Measurements from ENCODE around the gene UBE2J1. TPM values are rescaled to one million over a fixed set of nuclear protein-coding genes. Genes with fewer than 3 reads are reported as not detected.
"Not testable (repeated sequence)": the region's sequence is repeated elsewhere in the genome, so short reads cannot be mapped to it uniquely, and the experiment has no call there.

The UBE2J1 gene
- total RNA-seq, 1 experiment from 2014 or later: 33.1 TPM

- in situ Hi-C loops (cut with HindIII; ENCODE audit: low pct_unique_long_range_greater_than_20kb, low sequenced_read_pairs): no loop called here
- no peak for DNase-seq (ENCODE audit: low read depth)
Measured at GRCh38 chr6:89335164-89335563, 17.4 kb downstream of the UBE2J1 start.

- in situ Hi-C loops (cut with HindIII; ENCODE audit: low pct_unique_long_range_greater_than_20kb, low sequenced_read_pairs): no loop called here
Measured at GRCh38 chr6:89330910-89331309, 21.6 kb downstream of the UBE2J1 start.

GRCh38 chr6:89328976-89329375, 23.5 kb downstream of the UBE2J1 start:
- no peak for DNase-seq (ENCODE audit: low read depth)
- in situ Hi-C loops (cut with HindIII; ENCODE audit: low pct_unique_long_range_greater_than_20kb, low sequenced_read_pairs): no loop called here

More at GRCh38 chr6:89330910-89331309, 21.6 kb downstream of the UBE2J1 start:
- no peak for DNase-seq (ENCODE audit: low read depth)

- DNase-seq (ENCODE audit: low read depth): no peak
- in situ Hi-C loops (cut with HindIII; ENCODE audit: low pct_unique_long_range_greater_than_20kb, low sequenced_read_pairs): no loop called here
Measured at GRCh38 chr6:89324304-89324703, 28.2 kb downstream of the UBE2J1 start.

GRCh38 chr6:89323511-89323971, 29.0 kb downstream of the UBE2J1 start:
- no peak for DNase-seq (ENCODE audit: low read depth)
- in situ Hi-C loops (cut with HindIII; ENCODE audit: low pct_unique_long_range_greater_than_20kb, low sequenced_read_pairs): no loop called here

- peak; percentile 81 for DNase-seq (ENCODE audit: low read depth)
- in situ Hi-C loops (cut with HindIII; ENCODE audit: low pct_unique_long_range_greater_than_20kb, low sequenced_read_pairs): no loop called here
Measured at GRCh38 chr6:89321131-89321970, 31.2 kb downstream of the UBE2J1 start.

- no peak for DNase-seq (ENCODE audit: low read depth)
- in situ Hi-C loops (cut with HindIII; ENCODE audit: low pct_unique_long_range_greater_than_20kb, low sequenced_read_pairs): no loop called here
Measured at GRCh38 chr6:89320012-89320559, 32.4 kb downstream of the UBE2J1 start.

- in situ Hi-C loops (cut with HindIII; ENCODE audit: low pct_unique_long_range_greater_than_20kb, low sequenced_read_pairs): no loop called here
- DNase-seq (ENCODE audit: low read depth): no peak
Measured at GRCh38 chr6:89317067-89317466, 35.5 kb downstream of the UBE2J1 start.

GRCh38 chr6:89315249-89315885, 37.2 kb downstream of the UBE2J1 start, which contains the start of gene GABRR2:
Gene GABRR2, minus strand, starts transcription at chr6:89315299. Its CDS starts 134 bp downstream, at chr6:89315165.
- in situ Hi-C loops (cut with HindIII; ENCODE audit: low pct_unique_long_range_greater_than_20kb, low sequenced_read_pairs): no loop called here
- no peak for DNase-seq (ENCODE audit: low read depth)

- in situ Hi-C loops (cut with HindIII; ENCODE audit: low pct_unique_long_range_greater_than_20kb, low sequenced_read_pairs): no loop called here
- DNase-seq (ENCODE audit: low read depth): no peak
Measured at GRCh38 chr6:89314692-89315091, 37.8 kb downstream of the UBE2J1 start.

- DNase-seq (ENCODE audit: low read depth): no peak
- in situ Hi-C loops (cut with HindIII; ENCODE audit: low pct_unique_long_range_greater_than_20kb, low sequenced_read_pairs): no loop called here
Measured at GRCh38 chr6:89313006-89313405, 39.5 kb downstream of the UBE2J1 start.

- in situ Hi-C loops (cut with HindIII; ENCODE audit: low pct_unique_long_range_greater_than_20kb, low sequenced_read_pairs): no loop called here
- peak; percentile 33 for DNase-seq (ENCODE audit: low read depth)
Measured at GRCh38 chr6:89311853-89312531, 40.5 kb downstream of the UBE2J1 start.

GRCh38 chr6:89311530-89311852, 41.0 kb downstream of the UBE2J1 start:
- in situ Hi-C loops (cut with HindIII; ENCODE audit: low pct_unique_long_range_greater_than_20kb, low sequenced_read_pairs): no loop called here
- DNase-seq (ENCODE audit: low read depth): no peak

- in situ Hi-C loops (cut with HindIII; ENCODE audit: low pct_unique_long_range_greater_than_20kb, low sequenced_read_pairs): no loop called here
Measured at GRCh38 chr6:89310929-89311328, 41.6 kb downstream of the UBE2J1 start.

GRCh38 chr6:89308525-89309395, 43.8 kb downstream of the UBE2J1 start:
- DNase-seq (ENCODE audit: low read depth): no peak
- in situ Hi-C loops (cut with HindIII; ENCODE audit: low pct_unique_long_range_greater_than_20kb, low sequenced_read_pairs): no loop called here

More at GRCh38 chr6:89310929-89311328, 41.6 kb downstream of the UBE2J1 start:
- DNase-seq (ENCODE audit: low read depth): peak; percentile 55

GRCh38 chr6:89304517-89304916, 48.0 kb downstream of the UBE2J1 start:
- DNase-seq (ENCODE audit: low read depth); in situ Hi-C loops (cut with HindIII; ENCODE audit: low pct_unique_long_range_greater_than_20kb, low sequenced_read_pairs): not testable (repeated sequence)

- DNase-seq (ENCODE audit: low read depth): no peak
- in situ Hi-C loops (cut with HindIII; ENCODE audit: low pct_unique_long_range_greater_than_20kb, low sequenced_read_pairs): no loop called here
Measured at GRCh38 chr6:89302936-89303335, 49.6 kb downstream of the UBE2J1 start.
